Osteocyte (in vitro differentiated cells): ENCODE results near the gene RANGRF. TPM values are rescaled to one million over a fixed set of nuclear protein-coding genes. Genes with fewer than 3 reads are reported as not detected.

ENCODE experiments used
- DNase-seq: peaks from one replicate; pipeline ENCODE4 v3.0.0; 2021; ENCODE audit warnings: mixed read lengths; ENCODE audit not compliant: unreplicated experiment; ENCODE audit errors: extremely low spot score
- H3K27ac Mint-ChIP-seq: one replicate; pipeline ENCODE4 v1.8.0; 2021; ENCODE audit warnings: mild to moderate bottlenecking, mixed read lengths; ENCODE audit not compliant: unreplicated experiment
- H3K27me3 Mint-ChIP-seq: one replicate; pipeline ENCODE4 v1.8.0; 2021; ENCODE audit warnings: mixed read lengths; ENCODE audit not compliant: unreplicated experiment
- H3K36me3 Mint-ChIP-seq: one replicate; pipeline ENCODE4 v1.8.0; 2021; ENCODE audit warnings: mixed read lengths; ENCODE audit not compliant: unreplicated experiment
- H3K4me1 Mint-ChIP-seq: one replicate; pipeline ENCODE4 v1.8.0; 2021; ENCODE audit warnings: mixed read lengths; ENCODE audit not compliant: unreplicated experiment
- H3K4me3 Mint-ChIP-seq: one replicate; pipeline ENCODE4 v1.8.0; 2021; ENCODE audit warnings: mild to moderate bottlenecking, moderate library complexity, mixed read lengths; ENCODE audit not compliant: unreplicated experiment
- H3K9me3 Mint-ChIP-seq: one replicate; pipeline ENCODE4 v1.8.0; 2021; ENCODE audit warnings: mixed read lengths; ENCODE audit not compliant: unreplicated experiment
- total RNA-seq: library from RNA; stranded (reverse); gene quantifications from 2 replicates; pipeline ENCODE4 v1.2.1, GENCODE V29; 2021
- TF ChIP-seq, protein P1 (sequence below): fragments of 200-600 bp; sonication (generic); IDR thresholded peaks from 2 replicates; pipeline ENCODE4 v1.5.0; 2021; ENCODE audit warnings: antibody characterized with exemption, mild to moderate bottlenecking, moderate library complexity

Gene RANGRF
- total RNA-seq, 1 donor from 2014 or later, result 29.3 TPM

DNA sequence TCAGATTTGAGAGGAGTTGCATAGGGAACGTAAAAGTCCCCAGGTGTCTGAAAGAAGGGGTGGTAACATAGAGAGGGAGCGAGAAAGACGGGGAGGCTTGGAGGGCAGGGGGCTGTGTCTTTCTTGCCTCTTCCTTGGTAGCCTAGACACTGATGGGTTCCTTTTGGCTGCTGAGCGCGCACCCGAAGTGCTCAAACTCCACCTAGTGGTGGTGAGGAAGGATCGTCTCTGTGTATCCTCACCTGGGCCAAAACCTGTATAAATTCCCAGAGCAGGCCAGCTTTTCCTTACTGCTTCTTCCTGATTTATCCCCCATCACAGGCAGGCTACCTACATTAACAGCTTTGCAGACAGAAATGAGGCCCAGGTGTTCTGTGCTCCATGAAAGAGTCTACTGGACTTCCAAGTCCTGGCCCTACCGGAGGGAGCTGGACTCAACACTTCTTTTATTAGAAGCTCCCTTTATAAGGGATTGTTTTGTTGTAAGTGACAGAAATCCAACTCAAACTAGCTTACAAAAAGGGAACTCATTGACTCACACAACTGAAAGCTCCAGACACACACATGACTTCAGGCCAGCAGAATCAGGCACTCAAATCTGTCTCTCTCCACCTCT is 12.3 kb downstream of the RANGRF start:
- no peaks in the 10 kb centered on the region for H3K9me3 Mint-ChIP-seq
- no peak overlapping the region for H3K4me3 Mint-ChIP-seq
- no peaks in the 10 kb centered on the region for H3K36me3 Mint-ChIP-seq
- H3K27ac Mint-ChIP-seq, result no peak overlapping the region
- TF ChIP-seq, protein P1, sequence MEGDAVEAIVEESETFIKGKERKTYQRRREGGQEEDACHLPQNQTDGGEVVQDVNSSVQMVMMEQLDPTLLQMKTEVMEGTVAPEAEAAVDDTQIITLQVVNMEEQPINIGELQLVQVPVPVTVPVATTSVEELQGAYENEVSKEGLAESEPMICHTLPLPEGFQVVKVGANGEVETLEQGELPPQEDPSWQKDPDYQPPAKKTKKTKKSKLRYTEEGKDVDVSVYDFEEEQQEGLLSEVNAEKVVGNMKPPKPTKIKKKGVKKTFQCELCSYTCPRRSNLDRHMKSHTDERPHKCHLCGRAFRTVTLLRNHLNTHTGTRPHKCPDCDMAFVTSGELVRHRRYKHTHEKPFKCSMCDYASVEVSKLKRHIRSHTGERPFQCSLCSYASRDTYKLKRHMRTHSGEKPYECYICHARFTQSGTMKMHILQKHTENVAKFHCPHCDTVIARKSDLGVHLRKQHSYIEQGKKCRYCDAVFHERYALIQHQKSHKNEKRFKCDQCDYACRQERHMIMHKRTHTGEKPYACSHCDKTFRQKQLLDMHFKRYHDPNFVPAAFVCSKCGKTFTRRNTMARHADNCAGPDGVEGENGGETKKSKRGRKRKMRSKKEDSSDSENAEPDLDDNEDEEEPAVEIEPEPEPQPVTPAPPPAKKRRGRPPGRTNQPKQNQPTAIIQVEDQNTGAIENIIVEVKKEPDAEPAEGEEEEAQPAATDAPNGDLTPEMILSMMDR, result peak; percentile 83
- H3K27me3 Mint-ChIP-seq, result no peaks in the 10 kb centered on the region
- peaks cover 4% of the 10 kb centered on the region for H3K4me1 Mint-ChIP-seq
- DNase-seq, result no peak

DNA sequence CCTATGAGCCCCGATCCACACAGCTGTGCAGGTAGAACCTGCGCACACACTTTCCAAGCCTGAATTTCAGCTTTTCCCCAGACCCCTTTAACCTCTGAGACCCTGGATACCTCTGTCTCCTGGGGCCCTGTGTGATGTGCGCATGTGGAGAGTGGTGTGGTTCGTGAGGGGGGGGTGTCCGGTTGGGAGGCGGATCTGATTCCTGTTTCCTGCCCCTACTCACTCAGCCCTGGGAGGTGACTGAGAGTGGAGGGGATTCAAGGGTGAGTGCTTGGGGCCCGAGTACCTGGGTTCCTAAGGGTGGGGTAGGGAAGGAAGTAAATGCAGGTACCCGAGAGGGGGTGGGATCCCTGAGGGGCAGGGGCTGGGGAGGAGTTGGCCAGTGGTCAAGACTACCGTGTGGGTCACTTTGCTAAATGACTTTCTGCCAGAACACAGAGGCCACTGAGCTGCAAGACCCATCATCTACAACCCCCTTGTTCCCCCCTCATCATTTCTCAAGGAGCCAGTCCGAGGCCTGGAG is 22.2 kb downstream of the RANGRF start:
- DNase-seq, result no peak
- Mint-ChIP-seq H3K27ac (no peak overlapping the region), H3K27me3 (peaks cover 35% of the 10 kb centered on the region), H3K4me1 (peaks cover 3% of the 10 kb centered on the region), H3K9me3 (no peaks in the 10 kb centered on the region), H3K36me3 (no peaks in the 10 kb centered on the region), H3K4me3 (no peak overlapping the region)
- TF ChIP-seq, protein P1, result no peak

DNA sequence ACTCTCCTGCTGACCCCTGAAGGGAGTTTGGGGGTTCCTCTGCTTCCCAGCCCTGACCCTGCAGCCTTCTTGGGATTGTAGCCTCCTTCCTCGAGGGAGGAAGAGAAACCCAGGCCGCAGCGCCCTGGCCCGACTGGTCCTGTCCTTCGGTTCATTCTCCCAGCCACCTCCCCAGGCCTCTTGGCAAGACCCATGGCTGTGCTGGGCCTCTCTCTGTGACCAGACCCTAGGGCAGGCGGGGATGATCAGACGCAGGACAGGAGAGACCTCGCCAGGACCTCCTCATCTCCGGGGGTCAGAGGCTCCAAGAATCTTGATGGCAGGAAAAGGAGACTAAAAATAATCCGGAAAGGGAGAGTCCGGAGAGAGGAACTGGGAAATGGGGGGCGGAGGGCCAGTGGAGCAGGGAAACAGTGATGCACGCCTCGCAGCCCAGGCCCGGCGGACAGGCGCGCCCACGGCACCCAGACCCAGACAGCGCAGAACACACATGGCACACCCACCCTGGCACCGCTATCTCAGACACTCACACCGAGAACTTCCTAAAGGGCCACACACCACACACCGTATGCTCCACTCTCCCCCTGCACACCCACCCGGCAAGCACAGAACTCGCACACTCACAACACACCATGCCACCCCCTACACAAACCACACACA is 22.8 kb downstream of the RANGRF start:
- H3K27ac Mint-ChIP-seq, result no peak overlapping the region
- TF ChIP-seq, protein P1, result no peak

DNA sequence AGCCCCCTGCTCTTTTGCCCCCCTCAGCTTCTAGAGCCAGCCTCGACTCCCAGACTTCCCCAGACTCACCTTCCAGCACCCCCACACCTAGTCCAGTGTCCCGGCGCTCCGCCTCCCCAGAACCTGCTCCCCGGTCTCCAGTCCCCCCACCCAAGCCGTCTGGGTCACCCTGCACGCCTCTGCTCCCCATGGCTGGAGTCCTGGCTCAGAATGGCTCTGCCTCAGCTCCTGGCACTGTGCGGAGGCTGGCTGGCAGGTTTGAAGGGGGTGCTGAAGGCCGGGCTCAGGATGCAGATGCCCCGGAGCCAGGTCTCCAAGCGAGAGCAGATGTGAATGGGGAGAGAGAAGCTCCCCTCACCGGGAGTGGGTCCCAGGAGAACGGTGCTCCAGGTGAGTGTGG is 23.8 kb downstream of the RANGRF start:
- TF ChIP-seq, protein P1, result no peak
- H3K4me3 Mint-ChIP-seq, result no peak overlapping the region
- H3K27me3 Mint-ChIP-seq, result peaks cover 48% of the 10 kb centered on the region
- no peak overlapping the region for H3K27ac Mint-ChIP-seq
- no peaks in the 10 kb centered on the region for H3K36me3 Mint-ChIP-seq
- DNase-seq, result no peak
- H3K4me1 Mint-ChIP-seq, result peaks cover 7% of the 10 kb centered on the region
- H3K9me3 Mint-ChIP-seq, result no peaks in the 10 kb centered on the region

More for the DNA sequence above, 22.8 kb downstream of the RANGRF start:
- Mint-ChIP-seq H3K36me3 (no peaks in the 10 kb centered on the region), H3K27me3 (peaks cover 41% of the 10 kb centered on the region), H3K4me3 (no peak overlapping the region), H3K4me1 (peaks cover 7% of the 10 kb centered on the region), H3K9me3 (no peaks in the 10 kb centered on the region)
- DNase-seq, result no peak
